GM12873 (cell line): Measurements from ENCODE around the gene SELENOI.

ENCODE experiments used
- TF ChIP-seq, protein P1 (sequence below): IDR thresholded peaks from 2 replicates; pipeline ENCODE4 v1.5.1; 2012; ENCODE audit warnings: low read depth, mild to moderate bottlenecking, moderate library complexity, low read length, control low read depth; ENCODE audit not compliant: insufficient read depth; ENCODE audit errors: missing control alignments

SELENOI gene

GRCh38 chr2:26302846-26303245, 43.1 kb upstream of the SELENOI start:
- TF ChIP-seq, protein P1, sequence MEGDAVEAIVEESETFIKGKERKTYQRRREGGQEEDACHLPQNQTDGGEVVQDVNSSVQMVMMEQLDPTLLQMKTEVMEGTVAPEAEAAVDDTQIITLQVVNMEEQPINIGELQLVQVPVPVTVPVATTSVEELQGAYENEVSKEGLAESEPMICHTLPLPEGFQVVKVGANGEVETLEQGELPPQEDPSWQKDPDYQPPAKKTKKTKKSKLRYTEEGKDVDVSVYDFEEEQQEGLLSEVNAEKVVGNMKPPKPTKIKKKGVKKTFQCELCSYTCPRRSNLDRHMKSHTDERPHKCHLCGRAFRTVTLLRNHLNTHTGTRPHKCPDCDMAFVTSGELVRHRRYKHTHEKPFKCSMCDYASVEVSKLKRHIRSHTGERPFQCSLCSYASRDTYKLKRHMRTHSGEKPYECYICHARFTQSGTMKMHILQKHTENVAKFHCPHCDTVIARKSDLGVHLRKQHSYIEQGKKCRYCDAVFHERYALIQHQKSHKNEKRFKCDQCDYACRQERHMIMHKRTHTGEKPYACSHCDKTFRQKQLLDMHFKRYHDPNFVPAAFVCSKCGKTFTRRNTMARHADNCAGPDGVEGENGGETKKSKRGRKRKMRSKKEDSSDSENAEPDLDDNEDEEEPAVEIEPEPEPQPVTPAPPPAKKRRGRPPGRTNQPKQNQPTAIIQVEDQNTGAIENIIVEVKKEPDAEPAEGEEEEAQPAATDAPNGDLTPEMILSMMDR: no peak

DNA sequence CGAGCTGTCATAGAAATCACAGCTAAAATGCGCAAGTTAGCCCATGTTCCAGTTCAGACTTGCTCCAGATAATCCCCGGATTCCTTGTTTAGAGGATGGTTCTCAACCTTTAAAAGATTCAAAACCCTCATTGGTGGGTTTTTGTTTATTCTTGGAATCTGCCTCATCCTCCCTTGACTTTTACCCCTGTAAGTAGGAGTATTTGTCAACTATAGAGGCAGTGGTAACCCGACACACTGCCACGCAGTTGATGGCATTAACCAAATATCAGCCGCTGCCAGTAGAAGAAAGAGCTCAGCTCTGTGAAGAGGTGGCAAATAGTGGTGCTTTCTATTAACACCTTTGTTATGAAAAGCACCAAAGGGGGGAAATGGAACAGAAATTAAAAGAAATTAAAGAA, 40.4 kb upstream of the SELENOI start:
- TF ChIP-seq, protein P1: no peak

GRCh38 chr2:26309921-26310320, 36.0 kb upstream of the SELENOI start:
- TF ChIP-seq, protein P1: no peak

GRCh38 chr2:26312471-26312870, 33.5 kb upstream of the SELENOI start:
- TF ChIP-seq, protein P1: no peak

GRCh38 chr2:26313446-26313845, 32.5 kb upstream of the SELENOI start:
- TF ChIP-seq, protein P1: no peak

DNA sequence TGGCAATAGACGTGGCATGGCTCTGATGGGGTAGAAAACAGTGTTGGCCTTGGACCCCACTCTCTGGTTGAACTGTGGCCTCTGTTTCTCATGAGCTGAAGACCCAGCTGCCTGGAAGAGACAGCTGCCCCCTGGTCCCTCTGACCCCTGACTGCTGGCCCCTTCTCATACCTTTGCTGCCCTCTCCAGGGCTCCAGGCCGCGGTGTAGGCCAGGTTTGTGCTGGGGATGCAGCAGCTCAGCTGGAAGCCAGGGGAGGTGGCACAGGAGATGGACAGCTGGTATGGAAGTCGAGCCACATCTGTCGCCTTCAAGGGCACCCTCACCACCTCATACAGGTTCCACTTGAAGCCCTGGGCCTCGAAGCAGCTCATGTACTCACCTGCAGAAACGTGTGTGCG, 31.7 kb upstream of the SELENOI start:
- TF ChIP-seq, protein P1: no peak

DNA sequence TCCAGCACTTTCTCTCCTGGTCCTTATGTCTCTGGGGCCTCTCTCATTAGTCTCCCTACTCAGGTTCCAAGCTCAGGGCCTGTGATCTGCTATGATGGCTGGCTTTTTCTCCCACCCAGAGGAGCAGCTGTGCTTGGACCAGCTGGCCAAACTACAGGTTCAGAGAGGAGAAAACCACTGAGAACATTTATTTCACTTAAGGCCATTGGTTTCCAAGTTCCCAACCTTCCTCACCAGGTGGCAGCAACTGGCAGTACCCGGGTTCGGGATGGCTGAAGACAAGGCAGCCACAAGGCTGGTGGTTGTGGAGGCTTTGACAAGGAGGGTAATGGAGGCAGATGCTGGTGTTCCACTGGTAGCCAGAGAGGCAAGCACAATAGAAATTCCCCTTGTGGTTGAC, 29.9 kb upstream of the SELENOI start:
- TF ChIP-seq, protein P1: no peak
